Measurements from ENCODE around the gene FBXO24. TPM values are rescaled to one million over a fixed set of nuclear protein-coding genes. Genes with fewer than 3 reads are reported as not detected.

Gene FBXO24
- total RNA-seq, 8 experiments from 2014 or later, result 0.25 to 1.9 (median 0.75) TPM

DNA sequence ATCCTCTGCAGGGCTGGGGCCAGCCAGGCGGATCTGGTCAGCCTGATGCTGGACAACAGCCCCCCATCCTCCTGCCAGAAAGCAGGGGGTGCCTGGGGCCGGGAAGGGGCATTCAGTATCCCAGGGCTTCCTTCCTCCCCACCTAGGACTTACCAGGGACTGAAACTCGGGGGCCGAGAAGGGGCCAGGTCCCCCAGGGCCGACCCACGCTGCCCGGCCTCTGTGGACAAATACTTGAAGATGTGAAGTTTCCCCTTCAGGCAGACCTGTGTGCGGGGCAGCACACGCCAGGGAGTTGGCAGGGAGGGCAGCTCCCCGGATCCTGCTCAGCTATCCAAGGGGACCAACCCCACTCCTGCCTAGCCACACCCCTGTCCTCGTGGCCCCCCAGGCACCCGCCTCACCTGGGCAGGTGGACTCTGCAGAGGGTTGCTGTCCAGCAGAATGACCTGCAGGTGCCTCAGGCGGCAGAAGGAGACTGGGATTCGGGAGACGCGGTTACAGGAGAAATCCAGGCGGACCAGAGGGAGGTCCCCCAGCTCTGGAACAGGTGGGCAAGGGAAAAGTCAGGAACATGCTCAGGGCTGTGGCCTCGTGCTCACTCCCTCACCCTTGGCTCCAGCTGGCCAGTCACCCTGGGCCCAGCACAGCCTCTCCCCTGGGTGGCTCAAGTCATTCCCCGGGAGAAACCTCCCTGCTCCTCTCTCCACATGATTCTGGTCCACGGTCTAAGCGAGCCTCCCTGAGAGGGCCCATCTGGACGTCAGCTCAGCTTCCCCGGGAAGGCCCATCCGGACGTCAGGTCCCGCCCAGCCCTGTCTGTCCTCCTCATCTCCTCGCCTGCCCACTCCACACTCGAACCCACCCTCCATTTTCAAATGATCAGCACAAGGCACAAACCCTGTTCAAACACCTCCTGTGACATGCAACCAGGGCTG, 7.6 kb upstream of the FBXO24 start:
- ATAC-seq (replicated peaks in 6 of 8), result no peak
- in situ Hi-C loops (cut with MboI; ENCODE audit: low pct_unique_long_range_greater_than_20kb in 2 of 9, low sequenced_read_pairs in 9 of 9, unreplicated experiment in 9 of 9), result no loop called here
- Histone ChIP-seq H3K27ac (no peak overlapping the region), H3K4me1 (replicated peaks in 1 of 2) (peaks cover under 1 to 15% of the 10 kb centered on the region in 2 donors), H3K4me3 (no peak overlapping the region)
- WGBS, 10 experiments, result 88 to 100% (median 90%) methylated on average over 1 to 11 of the region's 28 CpGs; no CpG with 5 or more reads in 5 of the 10 experiments

DNA sequence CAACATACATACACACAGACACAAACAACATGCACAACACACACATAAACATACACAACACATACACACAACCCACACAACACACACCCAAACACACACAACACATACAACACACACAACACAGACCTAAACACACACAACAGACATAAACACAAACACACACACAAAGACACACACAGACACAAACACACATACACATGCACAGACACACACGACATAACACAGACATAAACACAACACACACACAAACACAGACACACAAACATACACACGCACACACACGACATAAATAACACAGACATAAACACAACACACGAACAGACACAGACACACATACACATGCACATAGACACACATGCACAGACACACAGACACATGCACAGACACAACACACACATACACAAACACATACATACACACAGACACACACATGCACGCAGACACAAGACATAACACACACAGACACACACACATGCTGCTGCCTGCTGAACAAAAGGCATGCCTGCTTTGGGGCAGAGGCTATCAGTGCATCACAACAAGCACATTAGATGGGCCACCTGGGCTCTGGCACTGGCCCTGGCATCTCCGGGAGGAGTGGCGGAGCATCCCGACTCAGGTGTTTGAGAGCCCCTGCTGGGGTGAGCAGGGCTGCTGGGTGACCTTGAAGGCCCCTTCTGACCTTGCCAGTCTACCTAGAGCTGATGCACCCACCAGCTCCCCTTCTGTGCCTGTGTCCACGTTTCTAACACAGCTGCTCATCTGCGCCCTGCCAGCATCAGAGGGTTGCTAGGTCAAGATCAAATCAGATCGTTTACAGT, 5.5 kb upstream of the FBXO24 start:
- 61 to 100% (median 90%) methylated on average over 1 to 8 of the region's 11 CpGs; no CpG with 5 or more reads in 3 of the 10 experiments for WGBS, 10 experiments
- in situ Hi-C loops (cut with MboI; ENCODE audit: low pct_unique_long_range_greater_than_20kb in 2 of 9, low sequenced_read_pairs in 9 of 9, unreplicated experiment in 9 of 9), result no loop called here
- H3K27ac ChIP-seq, result no peak overlapping the region
- H3K4me1 ChIP-seq (replicated peaks in 1 of 2), result peaks cover 18 to 19% of the 10 kb centered on the region in 2 donors
- H3K4me3 ChIP-seq, result no peak overlapping the region
- ATAC-seq (replicated peaks in 6 of 8), result no peak

DNA sequence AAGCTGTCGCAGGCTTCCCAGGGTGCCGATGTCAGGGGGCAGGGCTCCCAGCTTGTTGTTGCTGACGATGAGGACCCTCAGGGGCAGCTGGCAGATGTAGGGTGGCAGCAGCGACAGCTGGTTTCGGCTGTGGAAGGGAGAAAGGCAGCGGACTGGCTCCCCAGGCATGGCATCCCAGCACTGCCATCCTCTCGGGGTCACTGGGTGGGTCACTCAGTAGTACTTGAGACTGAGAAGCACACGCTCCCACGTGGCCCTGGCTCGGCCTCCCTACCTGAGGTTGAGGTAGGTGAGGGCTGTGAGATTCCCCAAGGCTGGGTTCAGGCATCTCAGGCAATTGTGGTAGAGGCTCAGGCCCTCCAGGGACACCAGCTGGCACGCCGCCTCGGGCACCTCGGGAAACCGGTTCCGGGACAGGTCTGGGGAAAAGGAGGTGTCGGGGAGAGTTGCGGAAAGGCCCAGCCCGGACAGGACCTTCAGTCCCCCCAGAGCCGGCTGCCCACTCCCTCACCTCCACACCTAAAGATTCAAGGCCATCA, 4.0 kb upstream of the FBXO24 start:
- in situ Hi-C loops (cut with MboI; ENCODE audit: low pct_unique_long_range_greater_than_20kb in 2 of 9, low sequenced_read_pairs in 9 of 9, unreplicated experiment in 9 of 9), result no loop called here
- peaks cover 18 to 19% of the 10 kb centered on the region in 2 donors for H3K4me1 ChIP-seq (replicated peaks in 1 of 2)
- H3K27ac ChIP-seq, result no peak overlapping the region
- ATAC-seq (replicated peaks in 6 of 8), result no peak
- H3K4me3 ChIP-seq, result no peak overlapping the region
- 94 to 100% (median 96%) methylated on average over 1 to 9 of the region's 20 CpGs; no CpG with 5 or more reads in 7 of the 10 experiments for WGBS, 10 experiments

DNA sequence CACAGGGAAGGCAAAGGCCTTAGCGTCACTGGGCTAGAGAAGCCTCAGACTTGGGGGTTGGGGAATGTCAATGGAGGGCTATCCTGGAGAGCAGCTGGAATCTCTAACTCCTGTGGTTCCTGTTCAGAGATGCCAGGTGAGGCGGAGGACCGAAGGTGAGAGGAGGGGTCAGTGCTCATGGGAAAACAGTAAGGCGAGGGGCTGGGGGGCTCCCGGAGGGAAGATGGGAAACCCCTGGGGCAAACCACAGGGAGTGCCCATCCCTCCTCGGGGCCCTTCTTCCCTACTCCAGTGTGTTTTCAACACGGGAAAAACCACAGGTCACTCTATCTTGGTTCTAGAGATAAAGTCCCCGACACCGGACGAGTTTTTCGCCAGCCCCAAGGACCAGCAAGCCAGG, 3.5 kb upstream of the FBXO24 start:
- H3K4me1 ChIP-seq (replicated peaks in 1 of 2), result peaks cover 18 to 19% of the 10 kb centered on the region in 2 donors
- in situ Hi-C loops (cut with MboI; ENCODE audit: low pct_unique_long_range_greater_than_20kb in 2 of 9, low sequenced_read_pairs in 9 of 9, unreplicated experiment in 9 of 9), result no loop called here
- H3K27ac ChIP-seq, result no peak overlapping the region
- no peak for ATAC-seq (replicated peaks in 6 of 8)
- H3K4me3 ChIP-seq, result no peak overlapping the region
- WGBS, 10 experiments, result 80 to 96% (median 94%) methylated on average over 3 to 6 of the region's 11 CpGs; no CpG with 5 or more reads in 6 of the 10 experiments

GRCh38 chr7:100583132-100584053, 2.7 kb upstream of the FBXO24 start:
- ATAC-seq (replicated peaks in 6 of 8), result no peak
- in situ Hi-C loops (cut with MboI; ENCODE audit: low pct_unique_long_range_greater_than_20kb in 2 of 9, low sequenced_read_pairs in 9 of 9, unreplicated experiment in 9 of 9), result no loop called here
- H3K27ac ChIP-seq, result peak overlapping the region in 1 of 2 donors; percentile 45

GRCh38 chr7:100584054-100584682, 2.0 kb upstream of the FBXO24 start:
- ATAC-seq (replicated peaks in 6 of 8), result no peak
- H3K27ac ChIP-seq, result no peak overlapping the region
- in situ Hi-C loops (cut with MboI; ENCODE audit: low pct_unique_long_range_greater_than_20kb in 2 of 9, low sequenced_read_pairs in 9 of 9, unreplicated experiment in 9 of 9), result no loop called here

More at GRCh38 chr7:100583132-100584053, 2.7 kb upstream of the FBXO24 start:
- H3K4me3 ChIP-seq, result peak overlapping the region in 1 of 5 donors; percentile 98
- 40 to 100% (median 83%) methylated on average over 1 to 5 of the region's 23 CpGs; no CpG with 5 or more reads in 6 of the 10 experiments for WGBS, 10 experiments
- H3K4me1 ChIP-seq (replicated peaks in 1 of 2), result peaks cover 18 to 19% of the 10 kb centered on the region in 2 donors

DNA sequence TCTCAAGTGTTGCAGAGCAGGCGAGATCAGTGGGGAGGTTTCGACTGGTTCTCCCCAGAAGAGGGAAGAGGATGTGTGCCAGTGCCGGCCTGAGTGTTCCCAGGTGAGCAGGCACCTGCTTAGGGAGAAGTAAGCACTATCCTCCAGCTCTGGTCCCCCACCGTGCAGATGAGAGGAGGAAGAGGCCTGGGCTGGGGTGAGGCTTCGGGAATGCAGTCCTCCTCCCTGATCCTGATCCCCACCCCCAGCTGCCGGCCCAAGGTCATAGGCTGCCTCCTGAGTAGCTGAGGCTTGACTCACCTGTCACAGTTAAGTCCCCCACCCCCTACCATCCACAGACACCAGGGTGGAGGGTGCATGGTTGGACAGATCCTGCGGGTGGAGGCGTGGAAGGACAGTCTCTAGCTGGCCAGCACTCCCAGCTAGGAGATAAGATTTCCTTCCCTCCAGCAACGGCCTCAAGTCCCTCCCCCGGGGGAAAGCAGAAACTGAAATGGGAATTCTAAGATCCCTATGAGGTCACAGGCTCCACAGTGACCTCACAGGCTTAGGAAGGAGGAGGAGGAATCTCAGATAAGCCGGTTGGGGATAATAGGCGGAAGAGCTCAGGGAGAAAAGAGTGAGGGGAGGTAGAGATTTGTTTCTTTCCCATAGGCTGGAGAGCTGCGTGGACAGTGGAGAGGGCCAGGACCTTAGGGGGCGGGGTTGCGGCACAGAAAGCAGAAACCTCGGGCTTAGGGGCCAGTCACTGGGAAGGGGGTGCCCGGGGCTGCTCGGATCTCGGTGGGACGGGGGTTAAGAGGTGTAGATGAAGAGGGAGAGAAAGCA, 1.2 kb upstream of the FBXO24 start:
- no peak for ATAC-seq (replicated peaks in 6 of 8)
- Histone ChIP-seq H3K27ac (peak overlapping the region; percentile 1 to 97), H3K4me1 (replicated peaks in 1 of 2) (peaks cover 18 to 19% of the 10 kb centered on the region in 2 donors), H3K4me3 (peak overlapping the region; percentile 92 to 98 (median 98))
- WGBS, 10 experiments, result 0 to 13% (median 0%) methylated on average over 1 to 7 of the region's 20 CpGs; no CpG with 5 or more reads in 5 of the 10 experiments
- in situ Hi-C loops (cut with MboI; ENCODE audit: low pct_unique_long_range_greater_than_20kb in 2 of 9, low sequenced_read_pairs in 9 of 9, unreplicated experiment in 9 of 9), result no loop called here

More at GRCh38 chr7:100584054-100584682, 2.0 kb upstream of the FBXO24 start:
- WGBS, 10 experiments, result 53 to 100% methylated on average over 2 of the region's 15 CpGs; no CpG with 5 or more reads in 8 of the 10 experiments
- H3K4me3 ChIP-seq, result peak overlapping the region in 4 of 5 donors; percentile 92 to 98 (median 98)
- peaks cover 18 to 19% of the 10 kb centered on the region in 2 donors for H3K4me1 ChIP-seq (replicated peaks in 1 of 2)

DNA sequence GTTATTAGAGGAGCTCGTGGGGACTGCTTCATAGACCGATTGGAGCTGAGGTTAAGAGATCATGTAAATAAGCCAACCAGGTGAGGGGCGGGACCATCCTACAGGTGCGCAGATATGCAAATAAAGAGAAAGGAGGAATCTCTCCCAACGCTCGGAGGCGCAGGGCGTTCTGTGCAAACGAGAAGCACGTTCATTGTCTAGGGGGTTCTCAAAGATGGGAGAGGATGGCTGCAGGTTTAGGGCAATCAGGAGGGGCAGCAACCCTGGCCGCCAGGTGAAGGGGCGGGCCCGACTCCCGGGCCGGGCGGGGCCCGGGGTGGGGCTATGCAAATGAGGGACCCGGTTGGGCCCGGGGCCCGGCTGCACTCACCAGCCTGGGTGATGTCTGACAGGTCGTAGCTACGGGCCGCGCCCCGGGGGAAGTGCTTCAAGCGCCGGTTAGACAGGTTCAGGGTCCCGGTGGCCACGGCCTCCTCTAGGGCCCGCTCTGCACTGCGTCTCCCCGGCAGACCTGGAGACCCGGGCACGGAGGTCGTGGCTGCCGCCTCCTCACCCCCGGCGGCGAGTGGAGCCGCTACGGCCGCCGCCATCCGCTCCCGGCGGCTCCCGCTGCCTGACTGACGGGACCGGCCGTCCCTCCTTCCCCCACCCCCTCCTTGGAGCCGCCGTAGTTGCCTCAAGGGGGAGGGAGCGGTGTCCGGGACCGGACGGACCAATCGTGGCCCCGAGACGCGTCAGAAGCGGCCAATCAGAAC, 440 bp upstream of the FBXO24 start, which contains the start of gene LRCH4:
TSS of gene LRCH4 (minus strand) at position 619 of the 755 bp plus-strand sequence. CDS start at position 590, 29 bp downstream.
- peak; percentile 5 to 28 (median 14) for ATAC-seq (replicated peaks in 6 of 8)
- in situ Hi-C loops (cut with MboI; ENCODE audit: low pct_unique_long_range_greater_than_20kb in 2 of 9, low sequenced_read_pairs in 9 of 9, unreplicated experiment in 9 of 9), result no loop called here
- H3K4me1 ChIP-seq (replicated peaks in 1 of 2), result peaks cover 18 to 19% of the 10 kb centered on the region in 2 donors
- H3K4me3 ChIP-seq, result peak within 1 kb of the TSS; percentile 92 to 98 (median 98)
- H3K27ac ChIP-seq, result peak within 1 kb of the TSS; percentile 93 to 97
- 0% methylated on average over 2 to 4 of the region's 61 CpGs; no CpG with 5 or more reads in 7 of the 10 experiments for WGBS, 10 experiments

GRCh38 chr7:100588438-100588837, 2.3 kb downstream of the FBXO24 start:
- WGBS, 10 experiments, result 20 to 86% (median 50%) methylated on average over 1 of the region's 1 CpG; no CpG with 5 or more reads in 7 of the 10 experiments
- no peak overlapping the region for H3K27ac ChIP-seq
- peaks cover 14 to 18% of the 10 kb centered on the region in 2 donors for H3K4me1 ChIP-seq (replicated peaks in 1 of 2)
- H3K4me3 ChIP-seq, result no peak overlapping the region
- in situ Hi-C loops (cut with MboI; ENCODE audit: low pct_unique_long_range_greater_than_20kb in 2 of 9, low sequenced_read_pairs in 9 of 9, unreplicated experiment in 9 of 9), result no loop called here
- no peak for ATAC-seq (replicated peaks in 6 of 8)

DNA sequence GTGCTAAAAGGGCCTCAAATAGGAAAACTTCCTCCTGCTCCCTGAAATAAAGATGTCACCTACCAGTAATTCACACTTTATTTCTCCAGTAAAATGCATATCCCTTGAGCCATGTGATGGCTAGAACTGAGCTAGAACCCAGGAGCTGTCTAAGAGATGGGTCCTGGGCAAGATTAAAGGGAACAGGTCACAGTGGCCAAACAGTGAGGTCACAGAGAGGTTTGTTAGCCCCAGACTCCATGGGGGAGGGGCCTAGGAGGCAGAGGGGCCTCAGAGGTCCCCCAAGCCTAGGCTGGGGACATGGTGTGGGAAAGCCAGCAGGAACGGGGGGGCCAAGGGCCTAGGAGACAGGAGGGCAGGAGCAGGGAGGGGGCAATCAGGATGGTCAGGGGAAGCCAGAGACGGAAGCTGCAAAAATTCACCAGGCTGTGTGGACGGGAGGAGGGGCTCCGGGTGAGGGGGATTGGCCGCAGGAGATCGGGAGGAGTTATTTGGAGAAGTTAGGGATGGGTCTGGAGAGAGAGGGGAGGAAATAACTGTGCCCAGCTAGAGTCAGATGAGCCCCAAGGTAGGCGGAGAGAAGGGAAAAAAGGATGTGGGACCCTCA, 3.3 kb downstream of the FBXO24 start:
- Histone ChIP-seq H3K4me3 (no peak overlapping the region), H3K27ac (no peak overlapping the region), H3K4me1 (replicated peaks in 1 of 2) (peaks cover 6 to 8% of the 10 kb centered on the region in 2 donors)
- WGBS, 10 experiments, result no CpG with 5 or more reads among the region's 7 CpGs
- in situ Hi-C loops (cut with MboI; ENCODE audit: low pct_unique_long_range_greater_than_20kb in 2 of 9, low sequenced_read_pairs in 9 of 9, unreplicated experiment in 9 of 9), result no loop called here
- ATAC-seq (replicated peaks in 6 of 8), result no peak
